Skeletal muscle satellite cell (primary cell): ENCODE measurements around the gene PARVG.

ENCODE experiments used
- H3K27me3 ChIP-seq: 2 replicates; pipeline ENCODE4 v1.7.0; 2013; ENCODE audit warnings: low read length; ENCODE audit not compliant: control insufficient read depth, insufficient read depth
- H3K36me3 ChIP-seq: 2 replicates; pipeline ENCODE4 v1.7.0; 2013; ENCODE audit warnings: mild to moderate bottlenecking, control low read depth, low read length; ENCODE audit not compliant: insufficient read depth
- H3K4me1 ChIP-seq: 2 replicates; pipeline ENCODE4 v1.7.0; 2013; ENCODE audit warnings: low read length; ENCODE audit not compliant: control insufficient read depth, insufficient read depth
- H3K4me2 ChIP-seq: 2 replicates; pipeline ENCODE4 v1.7.0; 2013; ENCODE audit warnings: mild to moderate bottlenecking, low read length
- H3K4me3 ChIP-seq: 2 replicates; pipeline ENCODE4 v1.7.0; 2013; ENCODE audit warnings: low read length
- H3K9ac ChIP-seq: 2 replicates; pipeline ENCODE4 v1.7.0; 2013; ENCODE audit warnings: mild to moderate bottlenecking, low read depth, low read length, moderate library complexity
- H3K9me3 ChIP-seq: replicated peaks from 2 replicates; pipeline ENCODE4 v1.7.0; 2013; ENCODE audit warnings: mild to moderate bottlenecking, control low read depth, low read length

PARVG gene

GRCh38 chr22:44181912-44182587 is 1.3 kb downstream of the PARVG start:
- Histone ChIP-seq H3K4me3 (no peak overlapping the region), H3K36me3 (no peaks in the 10 kb centered on the region), H3K27me3 (peaks cover 49% of the 10 kb centered on the region), H3K4me1 (no peaks in the 10 kb centered on the region), H3K9ac (no peak overlapping the region), H3K9me3 (no peaks in the 10 kb centered on the region), H3K4me2 (no peak overlapping the region)

- no peaks in the 10 kb centered on the region for H3K4me1 ChIP-seq
- H3K9ac ChIP-seq, result no peak overlapping the region
- H3K4me2 ChIP-seq, result no peak overlapping the region
- no peak overlapping the region for H3K4me3 ChIP-seq
- H3K9me3 ChIP-seq, result no peaks in the 10 kb centered on the region
- peaks cover 50% of the 10 kb centered on the region for H3K27me3 ChIP-seq
- H3K36me3 ChIP-seq, result no peaks in the 10 kb centered on the region
Observed at GRCh38 chr22:44182588-44183286, 2.0 kb downstream of the PARVG start.

DNA sequence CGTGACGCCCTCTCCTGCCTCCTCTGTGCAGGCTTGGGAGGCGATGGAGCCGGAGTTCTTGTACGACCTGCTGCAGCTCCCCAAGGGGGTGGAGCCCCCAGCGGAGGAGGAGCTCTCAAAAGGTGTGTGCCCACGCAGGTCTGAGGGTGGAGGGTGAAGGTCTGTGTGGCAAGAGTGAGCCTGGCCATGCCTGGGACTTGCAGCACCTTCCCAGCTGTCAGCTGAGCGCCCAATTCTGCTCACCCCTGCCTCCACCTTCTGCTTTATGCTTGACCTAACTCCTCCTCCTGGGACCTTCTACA is 2.5 kb downstream of the PARVG start:
- Histone ChIP-seq H3K9ac (no peak overlapping the region), H3K36me3 (no peaks in the 10 kb centered on the region), H3K9me3 (no peaks in the 10 kb centered on the region), H3K27me3 (peaks cover 51% of the 10 kb centered on the region), H3K4me2 (no peak overlapping the region), H3K4me1 (no peaks in the 10 kb centered on the region), H3K4me3 (no peak overlapping the region)

DNA sequence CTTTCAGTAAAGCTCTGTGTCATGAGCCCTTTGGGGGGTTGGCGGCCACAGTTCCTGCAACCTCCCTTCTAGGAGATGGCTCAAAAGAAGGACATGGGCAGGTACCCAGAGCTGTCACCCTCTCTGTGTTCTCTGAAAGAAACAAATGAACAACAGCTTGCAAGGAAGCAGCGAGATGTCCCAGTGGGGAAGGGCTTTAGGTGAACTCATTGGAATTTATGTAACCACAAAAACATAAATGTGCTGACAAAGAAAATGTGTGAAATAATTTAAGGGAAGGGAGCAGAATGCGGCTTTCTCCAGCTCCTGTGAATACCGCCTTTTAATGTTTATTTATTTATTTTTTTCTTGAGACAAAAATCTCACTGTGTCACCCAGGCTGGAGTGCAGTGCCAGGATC is 3.3 kb downstream of the PARVG start:
- no peak overlapping the region for H3K9ac ChIP-seq
- no peak overlapping the region for H3K4me2 ChIP-seq
- no peaks in the 10 kb centered on the region for H3K36me3 ChIP-seq
- H3K4me3 ChIP-seq, result no peak overlapping the region
- H3K27me3 ChIP-seq, result peaks cover 50% of the 10 kb centered on the region
- H3K4me1 ChIP-seq, result no peaks in the 10 kb centered on the region
- H3K9me3 ChIP-seq, result no peaks in the 10 kb centered on the region

GRCh38 chr22:44185237-44186120 is 4.8 kb downstream of the PARVG start:
- Histone ChIP-seq H3K9ac (no peak overlapping the region), H3K27me3 (peaks cover 35% of the 10 kb centered on the region), H3K36me3 (no peaks in the 10 kb centered on the region)

DNA sequence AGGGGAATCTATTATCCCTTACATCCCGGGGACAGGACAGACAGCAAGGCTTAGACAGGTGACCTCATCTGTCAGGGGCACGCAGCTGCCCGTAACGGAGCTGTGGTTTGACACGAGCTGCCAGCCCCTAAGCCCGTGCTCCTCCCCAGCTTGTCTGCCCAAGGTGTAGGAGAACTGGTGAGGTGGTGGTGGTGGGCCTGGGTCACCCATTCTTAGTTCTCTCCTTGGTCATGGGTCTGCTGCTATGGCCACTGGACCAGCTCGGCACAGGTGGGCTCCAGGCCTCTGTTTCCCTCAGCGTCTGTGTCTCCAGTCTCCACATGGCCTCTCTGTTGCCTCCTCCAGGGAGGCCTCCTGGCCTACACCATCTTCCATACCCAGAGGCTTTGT is 5.4 kb downstream of the PARVG start:
- no peaks in the 10 kb centered on the region for H3K4me1 ChIP-seq
- no peak overlapping the region for H3K4me3 ChIP-seq
- no peak overlapping the region for H3K9ac ChIP-seq
- H3K27me3 ChIP-seq, result peaks cover 30% of the 10 kb centered on the region
- H3K4me2 ChIP-seq, result no peak overlapping the region
- no peaks in the 10 kb centered on the region for H3K9me3 ChIP-seq
- no peaks in the 10 kb centered on the region for H3K36me3 ChIP-seq

More at GRCh38 chr22:44185237-44186120, 4.8 kb downstream of the PARVG start:
- H3K4me2 ChIP-seq, result no peak overlapping the region
- H3K4me3 ChIP-seq, result no peak overlapping the region
- no peaks in the 10 kb centered on the region for H3K4me1 ChIP-seq
- no peaks in the 10 kb centered on the region for H3K9me3 ChIP-seq

- Histone ChIP-seq H3K27me3 (peaks cover 30% of the 10 kb centered on the region), H3K4me2 (no peak overlapping the region), H3K36me3 (no peaks in the 10 kb centered on the region), H3K9ac (no peak overlapping the region), H3K9me3 (no peaks in the 10 kb centered on the region), H3K4me3 (no peak overlapping the region), H3K4me1 (no peaks in the 10 kb centered on the region)
Observed at GRCh38 chr22:44186737-44187136, 6.0 kb downstream of the PARVG start.

DNA sequence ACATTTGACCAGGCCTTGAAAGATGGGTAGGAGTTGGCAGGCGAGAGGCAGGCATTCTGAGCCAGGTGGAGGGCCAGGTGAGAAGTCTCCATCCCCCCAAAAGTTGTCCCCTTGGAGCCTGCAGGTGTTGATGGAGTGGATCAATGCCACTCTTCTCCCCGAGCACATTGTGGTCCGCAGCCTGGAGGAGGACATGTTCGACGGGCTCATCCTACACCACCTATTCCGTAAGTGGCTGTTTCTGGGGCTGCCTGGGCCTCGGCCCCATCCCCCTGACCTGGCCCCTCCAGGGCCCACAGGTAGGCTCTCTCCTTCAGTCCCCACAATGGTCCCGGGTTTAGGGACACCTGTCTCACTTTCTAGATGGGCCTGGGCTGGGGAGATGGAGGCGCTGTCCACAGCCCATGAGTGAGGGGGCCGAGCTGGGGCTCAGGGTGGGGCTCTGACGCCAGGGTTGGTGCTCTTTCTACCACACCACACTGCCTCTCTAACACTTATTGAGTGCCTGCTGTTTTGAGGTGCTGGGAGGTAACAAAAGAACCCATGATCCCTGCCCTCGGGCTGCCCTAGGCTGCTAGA is 7.0 kb downstream of the PARVG start:
- H3K4me3 ChIP-seq, result no peak overlapping the region
- H3K4me1 ChIP-seq, result no peaks in the 10 kb centered on the region
- H3K36me3 ChIP-seq, result no peaks in the 10 kb centered on the region
- H3K9me3 ChIP-seq, result no peaks in the 10 kb centered on the region
- H3K27me3 ChIP-seq, result peaks cover 30% of the 10 kb centered on the region
- H3K9ac ChIP-seq, result no peak overlapping the region
- no peak overlapping the region for H3K4me2 ChIP-seq

DNA sequence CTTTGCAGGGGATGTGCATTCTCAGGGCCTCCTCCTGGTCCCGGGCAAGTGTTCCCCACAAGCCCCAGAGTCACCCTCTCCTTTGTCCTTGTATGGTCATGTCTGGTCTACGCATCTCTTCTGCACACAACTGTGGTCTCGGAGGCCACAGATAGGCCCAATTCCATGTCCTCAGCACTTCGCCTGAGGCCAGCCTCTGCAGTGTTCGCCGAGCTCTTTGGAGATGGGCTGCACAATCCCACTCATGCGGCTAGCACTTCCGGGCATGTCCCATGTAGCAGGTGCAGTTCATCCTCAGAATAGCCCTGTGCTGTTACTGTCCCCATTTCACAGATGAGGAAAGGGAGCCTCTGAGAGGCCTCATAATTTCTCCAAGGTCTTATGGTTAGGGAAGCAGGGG is 7.6 kb downstream of the PARVG start:
- H3K36me3 ChIP-seq, result no peaks in the 10 kb centered on the region
- H3K9me3 ChIP-seq, result no peaks in the 10 kb centered on the region
- no peaks in the 10 kb centered on the region for H3K4me1 ChIP-seq
- H3K9ac ChIP-seq, result no peak overlapping the region
- H3K27me3 ChIP-seq, result peaks cover 29% of the 10 kb centered on the region
- no peak overlapping the region for H3K4me3 ChIP-seq
- no peak overlapping the region for H3K4me2 ChIP-seq

- H3K27me3 ChIP-seq, result peaks cover 28% of the 10 kb centered on the region
- H3K9me3 ChIP-seq, result no peaks in the 10 kb centered on the region
- no peak overlapping the region for H3K4me2 ChIP-seq
- no peaks in the 10 kb centered on the region for H3K4me1 ChIP-seq
- no peak overlapping the region for H3K4me3 ChIP-seq
- H3K9ac ChIP-seq, result no peak overlapping the region
- no peaks in the 10 kb centered on the region for H3K36me3 ChIP-seq
Observed at GRCh38 chr22:44188986-44189630, 8.4 kb downstream of the PARVG start.

DNA sequence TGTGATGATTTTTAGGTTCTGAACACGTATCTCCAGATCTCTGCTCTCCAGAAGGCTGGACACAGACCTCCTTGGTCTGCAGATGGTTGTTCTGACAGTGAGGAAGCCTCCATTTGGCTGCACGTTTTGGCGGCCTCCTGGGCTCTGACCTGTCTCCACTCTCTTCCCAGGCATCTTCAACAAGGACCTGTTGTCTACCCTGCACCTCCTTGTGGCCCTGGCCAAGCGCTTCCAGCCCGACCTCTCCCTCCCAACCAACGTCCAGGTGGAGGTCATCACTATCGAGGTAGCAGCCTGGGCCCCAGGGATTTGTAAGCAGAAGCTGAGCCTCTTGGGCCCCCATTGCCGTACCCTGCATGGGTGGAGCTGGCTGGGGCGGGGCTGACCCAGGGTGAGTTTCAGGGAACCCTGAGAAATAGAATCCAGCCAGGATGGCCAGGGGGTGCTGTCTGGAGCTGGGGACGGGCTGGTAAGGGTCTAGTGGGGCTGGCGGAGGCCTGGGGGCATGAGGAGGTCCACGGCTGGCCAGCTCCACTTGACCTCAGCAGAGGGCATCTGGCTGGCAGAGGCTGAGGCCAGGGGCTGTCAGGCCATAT is 9.8 kb downstream of the PARVG start:
- Histone ChIP-seq H3K27me3 (peaks cover 33% of the 10 kb centered on the region), H3K36me3 (no peaks in the 10 kb centered on the region), H3K9me3 (no peaks in the 10 kb centered on the region), H3K9ac (no peak overlapping the region), H3K4me2 (no peak overlapping the region), H3K4me3 (no peak overlapping the region), H3K4me1 (no peaks in the 10 kb centered on the region)
